T-helper 2 cell (primary cell): Measurements from ENCODE around the gene SLC13A3.

Source experiments
- DNase-seq, 5 experiments: peaks; one replicate each; pipeline versions ENCODE4 v3.0.0 to v3.0.0-alpha.2; 2012 to 2022

Gene SLC13A3

GRCh38 chr20:46650575-46651090 lies 626 bp downstream of the SLC13A3 start:
- no peak for DNase-seq

GRCh38 chr20:46649965-46650542 lies 1.2 kb downstream of the SLC13A3 start:
- DNase-seq: no peak

GRCh38 chr20:46649650-46649949 lies 1.7 kb downstream of the SLC13A3 start:
- no peak for DNase-seq

- no peak for DNase-seq
Measured at GRCh38 chr20:46648903-46649649, 2.2 kb downstream of the SLC13A3 start.

GRCh38 chr20:46647469-46647868 lies 3.8 kb downstream of the SLC13A3 start:
- DNase-seq: no peak

GRCh38 chr20:46646659-46647380 lies 4.4 kb downstream of the SLC13A3 start:
- no peak for DNase-seq

GRCh38 chr20:46646122-46646521 lies 5.1 kb downstream of the SLC13A3 start:
- DNase-seq: no peak

- DNase-seq: no peak
Measured at GRCh38 chr20:46644733-46645132, 6.5 kb downstream of the SLC13A3 start.

- no peak for DNase-seq
Measured at GRCh38 chr20:46644160-46644559, 7.1 kb downstream of the SLC13A3 start.

- no peak for DNase-seq
Measured at GRCh38 chr20:46642969-46643343, 8.3 kb downstream of the SLC13A3 start.

- no peak for DNase-seq
Measured at GRCh38 chr20:46642265-46642968, 8.8 kb downstream of the SLC13A3 start.

- DNase-seq: no peak
Measured at GRCh38 chr20:46641424-46641823, 9.8 kb downstream of the SLC13A3 start.

GRCh38 chr20:46640536-46641311 lies 10.5 kb downstream of the SLC13A3 start:
- DNase-seq: no peak

- DNase-seq: no peak
Measured at GRCh38 chr20:46640044-46640443, 11.2 kb downstream of the SLC13A3 start.

GRCh38 chr20:46639587-46639986 lies 11.7 kb downstream of the SLC13A3 start:
- DNase-seq: no peak

- no peak for DNase-seq
Measured at GRCh38 chr20:46638898-46639274, 12.4 kb downstream of the SLC13A3 start.

GRCh38 chr20:46638134-46638897 lies 12.9 kb downstream of the SLC13A3 start:
- no peak for DNase-seq

GRCh38 chr20:46637427-46638133 lies 13.7 kb downstream of the SLC13A3 start:
- no peak for DNase-seq

- DNase-seq: no peak
Measured at GRCh38 chr20:46637020-46637419, 14.2 kb downstream of the SLC13A3 start.

GRCh38 chr20:46636514-46636913 lies 14.7 kb downstream of the SLC13A3 start:
- no peak for DNase-seq

GRCh38 chr20:46635514-46636136 lies 15.6 kb downstream of the SLC13A3 start:
- DNase-seq: no peak
